ENCODE results near the gene GJA1.

Gene GJA1

DNA sequence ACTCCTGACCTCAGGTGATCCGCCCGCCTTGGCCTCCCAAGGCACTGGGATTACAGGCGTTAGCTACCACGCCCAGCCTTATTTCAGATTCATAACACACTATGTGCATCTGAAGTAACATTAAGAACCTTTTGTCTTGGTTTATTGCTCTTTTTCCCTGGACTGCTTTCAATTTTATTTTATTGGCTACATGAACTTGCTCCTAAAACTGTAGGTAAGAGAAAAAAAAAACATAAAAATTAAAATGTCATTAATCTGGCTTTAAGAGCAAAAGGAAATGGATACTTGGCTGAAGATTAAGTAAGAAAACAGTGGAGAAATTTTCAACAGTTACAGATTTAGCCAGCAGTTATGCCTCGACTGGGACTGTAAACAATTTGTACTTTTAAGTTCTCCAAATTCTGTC is 62.5 kb downstream of the GJA1 start:
- DNase-seq: no peak

DNA sequence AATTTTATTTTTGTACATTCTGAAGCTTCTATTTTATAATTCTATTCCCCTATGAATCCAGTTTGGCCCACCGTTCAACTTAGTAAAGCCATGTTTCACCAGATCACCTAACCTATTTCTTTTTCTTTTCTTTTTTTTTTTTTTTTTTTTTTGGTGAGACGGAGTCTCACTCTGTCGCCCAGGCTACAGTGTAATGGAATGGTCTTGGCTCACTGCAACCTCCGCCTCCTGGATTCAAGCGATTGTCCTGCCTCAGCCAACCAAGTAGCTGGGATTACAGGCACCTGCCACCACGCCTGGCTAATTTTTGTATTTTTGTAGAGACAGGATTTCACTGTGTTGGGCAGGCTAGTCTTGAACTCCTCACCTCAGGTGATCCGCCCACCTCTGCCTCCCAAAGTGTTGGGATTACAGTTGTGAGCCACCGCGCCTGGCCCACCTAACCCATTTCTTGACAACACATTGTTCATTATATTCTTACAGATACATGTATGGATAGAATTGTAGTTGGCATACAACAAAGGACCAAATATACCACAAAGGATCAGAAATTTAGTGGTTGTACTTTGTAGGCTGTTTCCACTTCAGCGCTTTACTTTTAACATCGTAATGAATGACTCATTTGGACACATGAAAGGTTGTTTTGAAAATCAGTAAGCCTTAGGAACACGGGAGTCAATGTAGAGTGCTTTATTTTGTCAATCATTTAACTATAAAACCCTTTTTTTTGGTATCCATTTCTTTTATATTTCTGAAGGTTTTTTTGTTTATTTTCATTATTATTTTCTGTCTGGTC is 63.2 kb downstream of the GJA1 start:
- no peak for DNase-seq
